RWPE1 (cell line): Measurements from ENCODE around the gene UCKL1.

Source experiments
- CTCF ChIA-PET: fragments of 350-600 bp; sonication (Branson Sonifier 250); formaldehyde crosslinking; extraction: SDS; loops from one replicate; lab custom pipeline; 2021; lab: Yijun Ruan, JAX
- POLR2A ChIA-PET: fragments of 400-600 bp; formaldehyde crosslinking; extraction: SDS; loops from one replicate; lab custom pipeline; 2020; ENCODE audit warnings: antibody characterized with exemption; ENCODE audit not compliant: low non-redundant PET; lab: Yijun Ruan, JAX
- DNase-seq: peaks from one replicate; pipeline ENCODE4 v3.0.0; 2012; ENCODE audit warnings: low spot score
- H3K27ac ChIP-seq: fragments of 450-650 bp; 2 replicates; pipeline ENCODE4 v1.5.1; 2017
- CTCF ChIP-seq: fragments of 450-650 bp; conservative IDR thresholded peaks from 2 replicates; pipeline ENCODE4 v1.5.1; 2017; ENCODE audit warnings: low read depth, mild to moderate bottlenecking

Gene UCKL1

GRCh38 chr20:63895952-63896263, 60.3 kb downstream of the UCKL1 start:
- no peak for TF ChIP-seq CTCF
- H3K27ac ChIP-seq = peak overlapping the region; percentile 90
- DNase-seq = no peak
- ChIA-PET CTCF (interaction anchor here (0.6 to 1.3 kb wide), 5 partner anchors 12 to 83 kb away, joined by 3 to 7 read pairs (median 3); partner anchors contain the start of gene SAMD10), POLR2A (interaction anchor here (1.7 kb wide), 1 partner anchor 30 kb away, joined by 5 read pairs; the partner anchor contains the start of gene TPD52L2)

- POLR2A ChIA-PET = interaction anchor here (1.7 kb wide), 1 partner anchor 30 kb away, joined by 5 read pairs; the partner anchor contains the start of gene TPD52L2
- no peak for TF ChIP-seq CTCF
- CTCF ChIA-PET = interaction anchor here (0.6 to 1.3 kb wide), 5 partner anchors 13 to 84 kb away, joined by 3 to 7 read pairs (median 3); partner anchors contain the start of gene SAMD10
- H3K27ac ChIP-seq = peak overlapping the region; percentile 90
- no peak for DNase-seq
Measured at GRCh38 chr20:63895202-63895951, 60.8 kb downstream of the UCKL1 start.

GRCh38 chr20:63894358-63895201, 61.6 kb downstream of the UCKL1 start, which contains the start of gene DNAJC5:
Gene DNAJC5, plus strand, starts transcription at chr20:63895126. Its CDS starts 33,220 bp downstream, at chr20:63928346.
- peak within 1 kb of the TSS; percentile 90 for H3K27ac ChIP-seq
- no peak for TF ChIP-seq CTCF
- ChIA-PET POLR2A (interaction anchor here (0.5 to 1.3 kb wide), 4 partner anchors 30 to 102 kb away, joined by 3 to 5 read pairs (median 3); partner anchors contain the start of gene TPD52L2), CTCF (interaction anchor here (1.0 to 1.3 kb wide), 3 partner anchors 79 to 144 kb away, joined by 3 to 6 read pairs (median 3); no protein-coding TSS in a partner anchor)
- peak; percentile 100 for DNase-seq

- no peak for DNase-seq
- ChIA-PET CTCF (interaction anchor here (1.0 to 1.3 kb wide), 2 partner anchors 80 to 144 kb away, joined by 3 to 6 read pairs; no protein-coding TSS in a partner anchor), POLR2A (interaction anchor here (0.5 to 1.3 kb wide), 4 partner anchors 29 to 103 kb away, joined by 3 to 5 read pairs (median 3); partner anchors contain the start of gene TPD52L2)
- no peak for TF ChIP-seq CTCF
- peak overlapping the region; percentile 90 for H3K27ac ChIP-seq
Measured at GRCh38 chr20:63893999-63894357, 62.2 kb downstream of the UCKL1 start.

GRCh38 chr20:63892402-63892801, 63.8 kb downstream of the UCKL1 start:
- DNase-seq = no peak
- peak overlapping the region; percentile 42 for H3K27ac ChIP-seq
- ChIA-PET CTCF (interaction anchor here (0.6 kb wide), 1 partner anchor 355 kb away, joined by 3 read pairs; no protein-coding TSS in a partner anchor), POLR2A (interaction anchor here (0.7 to 1.5 kb wide), 4 partner anchors 15 to 64 kb away, joined by 3 to 4 read pairs (median 4); partner anchors contain the start of genes TPD52L2 and UCKL1)
- no peak for TF ChIP-seq CTCF
